CMK (cell line): ENCODE measurements around the gene SPATA6.
"Not testable (repeated sequence)": the region's sequence is repeated elsewhere in the genome, so short reads cannot be mapped to it uniquely, and the experiment has no call there.

ENCODE experiments used
- DNase-seq: peaks from one replicate; pipeline ENCODE4 v3.0.0-alpha.2; 2010; ENCODE audit warnings: low read depth

The SPATA6 gene

GRCh38 chr1:48462716-48463302 is 9.2 kb downstream of the SPATA6 start:
- DNase-seq: no peak

GRCh38 chr1:48450505-48450904 is 21.5 kb downstream of the SPATA6 start:
- DNase-seq: no peak

- DNase-seq: no peak
These were observed 23.1 kb downstream of the SPATA6 start for GRCh38 chr1:48448932-48449331.

- DNase-seq: not testable (repeated sequence)
These were observed 27.8 kb downstream of the SPATA6 start for GRCh38 chr1:48444186-48444585.

- DNase-seq: no peak
These were observed 29.0 kb downstream of the SPATA6 start for GRCh38 chr1:48442864-48443619.

- DNase-seq: not testable (repeated sequence)
These were observed 31.2 kb downstream of the SPATA6 start for GRCh38 chr1:48440786-48441185.

- DNase-seq: no peak
These were observed 32.6 kb downstream of the SPATA6 start for GRCh38 chr1:48439380-48439779.

GRCh38 chr1:48437379-48437778 is 34.6 kb downstream of the SPATA6 start:
- not testable (repeated sequence) for DNase-seq

GRCh38 chr1:48435312-48436002 is 36.5 kb downstream of the SPATA6 start:
- DNase-seq: not testable (repeated sequence)

GRCh38 chr1:48430832-48431231 is 41.2 kb downstream of the SPATA6 start:
- no peak for DNase-seq

- DNase-seq: no peak
These were observed 50.0 kb downstream of the SPATA6 start for GRCh38 chr1:48422009-48422408.

GRCh38 chr1:48418742-48419141 is 53.3 kb downstream of the SPATA6 start:
- no peak for DNase-seq

- no peak for DNase-seq
These were observed 57.0 kb downstream of the SPATA6 start for GRCh38 chr1:48415050-48415449.

GRCh38 chr1:48414264-48414663 is 57.7 kb downstream of the SPATA6 start:
- no peak for DNase-seq

GRCh38 chr1:48405940-48406339 is 66.1 kb downstream of the SPATA6 start:
- no peak for DNase-seq

- no peak for DNase-seq
These were observed 66.6 kb downstream of the SPATA6 start for GRCh38 chr1:48405400-48405799.

GRCh38 chr1:48402599-48402998 is 69.4 kb downstream of the SPATA6 start:
- DNase-seq: no peak

- no peak for DNase-seq
These were observed 75.8 kb downstream of the SPATA6 start for GRCh38 chr1:48396208-48396607.

GRCh38 chr1:48391926-48392325 is 80.1 kb downstream of the SPATA6 start:
- DNase-seq: no peak

- no peak for DNase-seq
These were observed 84.6 kb downstream of the SPATA6 start for GRCh38 chr1:48387409-48387808.

GRCh38 chr1:48374785-48375184 is 97.2 kb downstream of the SPATA6 start:
- DNase-seq: no peak

GRCh38 chr1:48371598-48371997 is 100.4 kb downstream of the SPATA6 start:
- no peak for DNase-seq

GRCh38 chr1:48362901-48363300 is 109.1 kb downstream of the SPATA6 start:
- DNase-seq: no peak
